ENCODE measurements around the gene CLCA2. TPM values are rescaled to one million over a fixed set of nuclear protein-coding genes. Genes with fewer than 3 reads are reported as not detected.
A peak's percentile ranks its signal among the peaks of the same experiment; 100 is the strongest.

CLCA2 gene
- total RNA-seq, 1 experiment from 2014 or later, result not detected

DNA sequence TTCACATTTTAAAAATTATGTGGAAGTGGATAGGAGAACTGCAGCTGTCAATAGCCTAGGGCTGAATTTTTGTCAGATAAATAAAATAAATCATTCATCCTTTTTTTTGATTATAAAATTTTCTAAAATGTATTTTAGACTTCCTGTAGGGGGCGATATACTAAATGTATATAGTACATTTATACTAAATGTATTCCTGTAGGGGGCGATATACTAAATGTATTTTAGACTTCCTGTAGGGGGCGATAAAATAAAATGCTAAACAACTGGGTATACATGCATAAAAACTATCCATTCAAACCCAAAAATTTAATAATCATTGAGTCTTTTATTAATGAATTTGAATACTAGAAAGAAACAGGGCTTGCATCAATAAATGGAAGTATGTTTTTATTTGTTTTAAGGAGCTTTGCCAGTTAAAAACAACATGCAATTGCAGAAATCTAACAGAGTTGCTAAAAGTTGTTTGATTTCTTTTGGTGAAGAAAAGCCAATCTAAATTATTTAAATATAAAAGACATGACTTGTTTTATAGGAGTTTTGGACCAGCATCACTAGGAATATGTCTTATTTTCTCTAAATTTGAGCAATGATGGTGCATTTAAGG lies 76.1 kb downstream of the CLCA2 start:
- Mint-ChIP-seq H3K27me3 (ENCODE audit: low read depth) (no peaks in the 10 kb centered on the region), H3K36me3 (ENCODE audit: insufficient read depth in 1 of 3, low read depth in 3 of 3) (peaks cover 0 to 1% (median 0%) of the 10 kb centered on the region in 3 experiments; a peak in 1 of 7 replicates), H3K4me3 (no peak overlapping the region), H3K4me1 (peaks cover 23 to 32% of the 10 kb centered on the region in 2 experiments), H3K27ac (no peak overlapping the region), H3K9me3 (peaks cover 2 to 3% of the 10 kb centered on the region in 2 experiments; a peak in 2 of 5 replicates)
- H3K79me2 ChIP-seq (ENCODE audit: insufficient read depth, low read length), result no peaks in the 10 kb centered on the region
- H3T11ph ChIP-seq (ENCODE audit: low read length), result no peak overlapping the region
- peaks cover 2% of the 10 kb centered on the region for H4K20me1 ChIP-seq (ENCODE audit: control insufficient read depth, insufficient read depth, insufficient read length)
- DNase-seq, result no peak
- H3K18ac ChIP-seq (ENCODE audit: insufficient read length, low read depth, low read length), result no peak overlapping the region
- no peak overlapping the region for H3K23ac ChIP-seq (ENCODE audit: insufficient read length, low read depth, low read length)
- no peak overlapping the region for H4K5ac ChIP-seq (ENCODE audit: insufficient read length, low read depth, low read length)
- no peaks in the 10 kb centered on the region; the same call in 1 of the 2 replicates for H3K4me1 ChIP-seq (ENCODE audit: insufficient read depth, low read length)
- no peaks in the 10 kb centered on the region for H3K79me1 ChIP-seq (ENCODE audit: insufficient read depth, low read depth, low read length, poor library complexity, severe bottlenecking)
- no peak overlapping the region for H3K27ac ChIP-seq (ENCODE audit: insufficient read length, low read depth, low read length)
- H2BK120ac ChIP-seq (ENCODE audit: low read depth, low read length, poor library complexity, severe bottlenecking), result no peak overlapping the region
- no CpG with 5 or more reads among the region's 3 CpGs for WGBS (ENCODE audit: extremely low coverage, insufficient read length, low lambda C conversion rate)
- H3K27me3 ChIP-seq (ENCODE audit: insufficient read depth, low read length), result no peaks in the 10 kb centered on the region
- no peak overlapping the region for H2BK15ac ChIP-seq (ENCODE audit: low read depth, low read length)
- no peak overlapping the region for H4K91ac ChIP-seq (ENCODE audit: insufficient read length, low read depth, low read length)
- no peak overlapping the region for H3K56ac ChIP-seq (ENCODE audit: insufficient read length, low read depth, low read length)
- no peak overlapping the region for H2BK12ac ChIP-seq (ENCODE audit: insufficient read length, low read depth, low read length)
- peak; percentile 100 for TF ChIP-seq CTCF (conservative IDR thresholded peaks at IDR 0.05)
- no peak overlapping the region for H2AFZ ChIP-seq (ENCODE audit: low read length)
- no peak overlapping the region for H2AK5ac ChIP-seq (ENCODE audit: insufficient read length, low read length)
- no peak overlapping the region for H3K9ac ChIP-seq (ENCODE audit: extremely low read depth, insufficient read length, low read length)
- peaks cover 9% of the 10 kb centered on the region for H3K23me2 ChIP-seq (ENCODE audit: insufficient read length, low read depth, low read length, poor library complexity, severe bottlenecking)
- no peak overlapping the region for H4K8ac ChIP-seq (replicated peaks; ENCODE audit: insufficient read length, low read depth, low read length)
- H2BK5ac ChIP-seq (ENCODE audit: insufficient read length, low read length), result no peak overlapping the region
- no peak overlapping the region for H2BK20ac ChIP-seq (ENCODE audit: low read depth, low read length, poor library complexity, severe bottlenecking)
- H3K4me2 ChIP-seq (ENCODE audit: insufficient read depth, insufficient read length, low read length), result no peak overlapping the region
- H3K9me3 ChIP-seq (ENCODE audit: control insufficient read depth, low read depth, low read length), result no peaks in the 10 kb centered on the region
- H3K4ac ChIP-seq (ENCODE audit: low read depth, low read length), result no peak overlapping the region
- H3K14ac ChIP-seq (ENCODE audit: insufficient read depth, low read length), result no peak overlapping the region

Measured in H9 (cell line).